ENCODE results near the gene KDR. TPM values are rescaled to one million over a fixed set of nuclear protein-coding genes. Genes with fewer than 3 reads are reported as not detected.

The KDR gene
- total and polyA plus RNA-seq, 2 donors (not counting 1 experiment from before 2014, with no cell fraction given): not detected

DNA sequence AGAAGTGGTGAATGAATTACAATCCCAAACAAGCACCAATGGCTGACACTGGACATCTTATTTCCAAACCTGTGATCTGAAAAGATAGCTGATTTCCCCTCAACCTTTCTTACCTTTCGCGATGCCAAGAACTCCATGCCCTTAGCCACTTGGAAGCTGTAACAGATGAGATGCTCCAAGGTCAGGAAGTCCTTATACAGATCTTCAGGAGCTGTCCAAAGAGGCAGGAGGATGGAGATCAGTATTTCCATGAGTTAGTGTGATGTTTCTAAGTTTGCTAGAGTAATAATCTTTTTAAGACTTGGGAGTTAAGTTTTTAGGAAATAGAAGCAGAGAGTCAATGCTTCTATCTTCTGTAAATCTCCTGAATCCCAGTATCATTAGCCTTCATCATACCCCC lies 32.9 kb downstream of the KDR start:
- H3K27me3 Mint-ChIP-seq: no peaks in the 10 kb centered on the region
- Histone ChIP-seq H2AFZ (ENCODE audit: insufficient read depth, low read depth, low read length, poor library complexity, severe bottlenecking) (no peak overlapping the region), H3K4me3 (ENCODE audit: control extremely low read depth in 1 of 5, extremely low read depth in 1 of 5, insufficient read depth in 1 of 5, low read depth in 2 of 5, low read length in 4 of 5) (no peak overlapping the region), H3K36me3 (replicated peaks in 1 of 2; ENCODE audit: control extremely low read depth in 1 of 2, control insufficient read depth in 1 of 2, extremely low read depth in 1 of 2, insufficient read depth in 2 of 2, low read length in 1 of 2) (no peaks in the 10 kb centered on the region), H3K79me2 (ENCODE audit: control insufficient read depth, insufficient read depth, low read length) (no peaks in the 10 kb centered on the region), H3K27ac (ENCODE audit: low read length in 2 of 2) (no peak overlapping the region), H3K27me3 (replicated peaks in 1 of 4; ENCODE audit: control extremely low read depth in 1 of 4, control insufficient read depth in 3 of 4, insufficient read depth in 4 of 4, low read length in 3 of 4) (no peaks in the 10 kb centered on the region), H4K20me1 (ENCODE audit: control insufficient read depth, insufficient read depth, low read length, poor library complexity, severe bottlenecking) (no peaks in the 10 kb centered on the region), H3K4me2 (replicated peaks; ENCODE audit: low read depth, low read length, poor library complexity, severe bottlenecking) (no peak overlapping the region), H3K9me3 (ENCODE audit: control extremely low read depth in 1 of 3, control insufficient read depth in 2 of 3, insufficient read depth in 1 of 3, low read length in 2 of 3) (no peaks in the 10 kb centered on the region), H3K9ac (ENCODE audit: low read length) (no peak overlapping the region), H3K4me1 (ENCODE audit: control insufficient read depth in 2 of 2, insufficient read depth in 2 of 2, low read length in 2 of 2) (no peaks in the 10 kb centered on the region)
- no peaks in the 10 kb centered on the region for H3K4me1 Mint-ChIP-seq
- ChIA-PET POLR2A (no interaction called here), CTCF (no interaction called here)
- TF ChIP-seq EZH2 (IDR thresholded peaks at IDR 0.05; ENCODE audit: borderline replicate concordance, insufficient read depth, low read depth, low read length, poor library complexity, severe bottlenecking): no peak
- TF ChIP-seq, protein P1, sequence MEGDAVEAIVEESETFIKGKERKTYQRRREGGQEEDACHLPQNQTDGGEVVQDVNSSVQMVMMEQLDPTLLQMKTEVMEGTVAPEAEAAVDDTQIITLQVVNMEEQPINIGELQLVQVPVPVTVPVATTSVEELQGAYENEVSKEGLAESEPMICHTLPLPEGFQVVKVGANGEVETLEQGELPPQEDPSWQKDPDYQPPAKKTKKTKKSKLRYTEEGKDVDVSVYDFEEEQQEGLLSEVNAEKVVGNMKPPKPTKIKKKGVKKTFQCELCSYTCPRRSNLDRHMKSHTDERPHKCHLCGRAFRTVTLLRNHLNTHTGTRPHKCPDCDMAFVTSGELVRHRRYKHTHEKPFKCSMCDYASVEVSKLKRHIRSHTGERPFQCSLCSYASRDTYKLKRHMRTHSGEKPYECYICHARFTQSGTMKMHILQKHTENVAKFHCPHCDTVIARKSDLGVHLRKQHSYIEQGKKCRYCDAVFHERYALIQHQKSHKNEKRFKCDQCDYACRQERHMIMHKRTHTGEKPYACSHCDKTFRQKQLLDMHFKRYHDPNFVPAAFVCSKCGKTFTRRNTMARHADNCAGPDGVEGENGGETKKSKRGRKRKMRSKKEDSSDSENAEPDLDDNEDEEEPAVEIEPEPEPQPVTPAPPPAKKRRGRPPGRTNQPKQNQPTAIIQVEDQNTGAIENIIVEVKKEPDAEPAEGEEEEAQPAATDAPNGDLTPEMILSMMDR (IDR thresholded peaks at IDR 0.05): no peak
- no peaks in the 10 kb centered on the region for H3K9me3 Mint-ChIP-seq (ENCODE audit: insufficient read depth)
- intact Hi-C loops (cut with micrococcal nuclease): no loop called here
- H3K27ac Mint-ChIP-seq: no peak overlapping the region
- no peak overlapping the region for H3K4me3 Mint-ChIP-seq
- no CpG with 5 or more reads among the region's 2 CpGs for WGBS (ENCODE audit: insufficient coverage)
- DNase-seq: no peak
- ATAC-seq (ENCODE audit: low read depth): no peak

DNA sequence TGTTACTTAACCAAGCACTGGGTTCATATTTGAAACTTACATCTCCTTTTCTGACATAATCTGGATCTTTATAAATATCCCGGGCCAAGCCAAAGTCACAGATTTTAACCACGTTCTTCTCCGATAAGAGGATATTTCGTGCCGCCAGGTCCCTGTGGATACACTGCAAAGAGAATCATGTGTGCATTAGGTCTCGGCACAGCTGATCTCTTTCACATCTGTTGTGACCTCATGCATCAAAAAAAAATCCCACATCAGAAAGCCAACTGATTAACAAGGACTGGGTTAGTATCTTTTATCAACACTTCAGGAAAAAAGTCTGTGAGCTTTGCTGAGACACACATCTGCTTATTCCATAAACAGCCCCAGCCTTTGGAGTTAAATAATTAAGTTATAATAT lies 35.5 kb downstream of the KDR start:
- Histone ChIP-seq H3K4me3 (ENCODE audit: control extremely low read depth in 1 of 5, extremely low read depth in 1 of 5, insufficient read depth in 1 of 5, low read depth in 2 of 5, low read length in 4 of 5) (no peak overlapping the region), H3K79me2 (ENCODE audit: control insufficient read depth, insufficient read depth, low read length) (no peaks in the 10 kb centered on the region)
- CTCF ChIA-PET: interaction anchor here (0.6 to 0.7 kb wide), 2 partner anchors 9 to 16 kb away, joined by 4 to 5 read pairs; no protein-coding TSS in a partner anchor

More for the DNA sequence above, 35.5 kb downstream of the KDR start:
- Histone ChIP-seq H3K4me2 (replicated peaks; ENCODE audit: low read depth, low read length, poor library complexity, severe bottlenecking) (no peak overlapping the region), H3K27ac (ENCODE audit: low read length in 2 of 2) (no peak overlapping the region), H3K9ac (ENCODE audit: low read length) (no peak overlapping the region), H3K36me3 (replicated peaks in 1 of 2; ENCODE audit: control extremely low read depth in 1 of 2, control insufficient read depth in 1 of 2, extremely low read depth in 1 of 2, insufficient read depth in 2 of 2, low read length in 1 of 2) (no peaks in the 10 kb centered on the region), H3K27me3 (replicated peaks in 1 of 4; ENCODE audit: control extremely low read depth in 1 of 4, control insufficient read depth in 3 of 4, insufficient read depth in 4 of 4, low read length in 3 of 4) (no peaks in the 10 kb centered on the region), H3K4me1 (ENCODE audit: control insufficient read depth in 2 of 2, insufficient read depth in 2 of 2, low read length in 2 of 2) (no peaks in the 10 kb centered on the region), H3K9me3 (ENCODE audit: control extremely low read depth in 1 of 3, control insufficient read depth in 2 of 3, insufficient read depth in 1 of 3, low read length in 2 of 3) (no peaks in the 10 kb centered on the region), H4K20me1 (ENCODE audit: control insufficient read depth, insufficient read depth, low read length, poor library complexity, severe bottlenecking) (no peaks in the 10 kb centered on the region), H2AFZ (ENCODE audit: insufficient read depth, low read depth, low read length, poor library complexity, severe bottlenecking) (no peak overlapping the region)
- DNase-seq (no peak), ATAC-seq (ENCODE audit: low read depth) (no peak)
- peaks cover under 1% of the 10 kb centered on the region for H3K27me3 Mint-ChIP-seq
- H3K9me3 Mint-ChIP-seq (ENCODE audit: insufficient read depth): no peaks in the 10 kb centered on the region
- WGBS (ENCODE audit: insufficient coverage): 94% methylated on average over 6 of the region's 6 CpGs
- POLR2A ChIA-PET: no interaction called here
- H3K27ac Mint-ChIP-seq: no peak overlapping the region
- no peaks in the 10 kb centered on the region for H3K4me1 Mint-ChIP-seq
- no peak overlapping the region for H3K4me3 Mint-ChIP-seq
- TF ChIP-seq, protein P1 (IDR thresholded peaks at IDR 0.05): no peak
- TF ChIP-seq EZH2 (IDR thresholded peaks at IDR 0.05; ENCODE audit: borderline replicate concordance, insufficient read depth, low read depth, low read length, poor library complexity, severe bottlenecking): no peak
- intact Hi-C loops (cut with micrococcal nuclease): no loop called here

Data from B cell (primary cell).